ENCODE measurements around the gene C6orf136. TPM values are rescaled to one million over a fixed set of nuclear protein-coding genes. Genes with fewer than 3 reads are reported as not detected.

Gene C6orf136, protein sequence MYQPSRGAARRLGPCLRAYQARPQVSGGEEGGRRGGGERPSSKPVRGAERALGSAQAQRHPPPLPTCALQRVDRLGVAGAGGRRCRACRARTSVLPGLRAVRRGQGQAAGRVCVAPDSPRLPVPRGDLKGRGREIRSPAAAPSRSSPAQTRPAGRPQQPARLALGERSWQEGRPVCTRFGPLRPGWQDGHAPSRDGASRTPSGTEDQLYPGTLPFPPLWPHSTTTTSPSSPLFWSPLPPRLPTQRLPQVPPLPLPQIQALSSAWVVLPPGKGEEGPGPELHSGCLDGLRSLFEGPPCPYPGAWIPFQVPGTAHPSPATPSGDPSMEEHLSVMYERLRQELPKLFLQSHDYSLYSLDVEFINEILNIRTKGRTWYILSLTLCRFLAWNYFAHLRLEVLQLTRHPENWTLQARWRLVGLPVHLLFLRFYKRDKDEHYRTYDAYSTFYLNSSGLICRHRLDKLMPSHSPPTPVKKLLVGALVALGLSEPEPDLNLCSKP
- total RNA-seq = 3.8 and 9.6 TPM in 2 replicates

DNA sequence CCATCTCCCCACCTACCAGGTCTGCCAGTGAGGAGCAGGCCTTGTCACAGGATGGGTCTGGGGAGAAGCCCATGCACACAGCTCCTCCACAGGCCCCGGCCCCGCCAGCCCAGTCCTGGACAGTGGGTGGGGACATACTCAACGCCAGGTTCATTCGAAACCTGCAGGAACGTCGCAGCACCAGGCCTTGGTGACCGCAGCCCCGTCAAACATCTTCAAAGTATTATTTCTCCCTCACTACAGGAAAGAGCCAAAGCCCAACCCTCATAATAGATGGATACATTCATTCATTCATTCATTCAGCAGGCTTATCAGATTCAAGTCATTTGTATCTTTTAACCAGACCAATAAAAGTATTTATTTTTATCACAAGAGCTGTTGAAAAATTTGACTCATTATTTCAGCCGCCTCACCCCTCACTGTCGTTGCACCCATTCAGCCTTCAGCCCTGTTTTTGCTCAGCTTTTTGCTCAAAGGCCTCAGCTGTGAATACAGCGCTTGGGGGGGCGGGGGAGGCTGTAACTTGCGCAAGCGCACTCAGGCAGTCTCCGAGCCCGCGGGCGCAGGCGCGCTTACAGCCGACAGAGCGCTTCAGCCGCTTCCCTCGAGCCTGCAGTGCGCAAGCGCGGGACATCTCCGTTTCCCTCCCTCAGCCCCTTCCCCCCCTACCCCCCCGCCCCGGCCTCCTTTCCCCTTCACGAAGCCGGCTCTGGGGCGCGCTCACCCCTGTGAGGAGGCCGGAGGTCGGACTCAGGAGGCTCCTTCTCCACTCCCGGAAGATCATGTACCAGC, at the start of gene C6orf136:
TSS of gene C6orf136 (plus strand) at position 684 of the 792 bp plus-strand sequence. CDS start at position 783, 99 bp downstream.

DNA sequence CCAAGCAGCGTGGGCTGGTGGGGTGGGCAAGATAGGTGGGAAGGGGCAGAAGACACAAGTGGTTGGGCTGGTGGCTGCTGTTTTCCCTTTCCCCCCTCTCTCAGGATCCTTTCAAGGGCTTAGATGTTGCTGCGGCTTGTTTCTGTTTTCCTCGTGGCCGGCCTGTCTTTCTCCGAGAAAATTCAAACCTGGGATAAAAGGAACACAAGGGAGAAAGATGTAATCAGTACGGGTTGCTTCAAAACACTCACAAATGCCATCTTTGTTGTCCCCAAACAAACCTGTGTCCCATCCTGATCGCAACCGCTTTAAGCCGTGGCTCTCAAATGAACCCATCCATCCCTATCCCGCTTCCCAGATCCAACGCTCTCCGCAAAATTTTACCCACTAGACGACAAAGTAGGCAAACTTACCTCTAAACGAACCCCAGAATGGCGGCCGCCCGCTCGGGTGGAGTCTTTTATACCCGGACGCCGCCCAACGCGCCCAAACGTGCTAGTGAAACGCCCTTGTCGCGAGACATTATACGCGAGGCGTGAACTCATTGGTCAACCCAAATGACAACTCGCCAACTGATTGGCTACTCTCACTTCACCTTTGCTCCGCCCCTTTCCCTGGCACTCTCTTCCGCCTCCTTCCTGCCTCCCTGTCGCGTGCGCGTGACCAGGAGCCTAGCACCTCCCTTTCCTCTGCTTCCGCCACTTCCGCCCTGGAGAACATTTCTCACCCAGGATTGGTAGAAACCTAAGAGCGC, 29.9 kb upstream of the C6orf136 start, which contains the start of gene PPP1R10:
TSS of gene PPP1R10 (minus strand) at position 433 of the 754 bp plus-strand sequence. CDS start 7,299 bp downstream, outside the sequence.

DNA sequence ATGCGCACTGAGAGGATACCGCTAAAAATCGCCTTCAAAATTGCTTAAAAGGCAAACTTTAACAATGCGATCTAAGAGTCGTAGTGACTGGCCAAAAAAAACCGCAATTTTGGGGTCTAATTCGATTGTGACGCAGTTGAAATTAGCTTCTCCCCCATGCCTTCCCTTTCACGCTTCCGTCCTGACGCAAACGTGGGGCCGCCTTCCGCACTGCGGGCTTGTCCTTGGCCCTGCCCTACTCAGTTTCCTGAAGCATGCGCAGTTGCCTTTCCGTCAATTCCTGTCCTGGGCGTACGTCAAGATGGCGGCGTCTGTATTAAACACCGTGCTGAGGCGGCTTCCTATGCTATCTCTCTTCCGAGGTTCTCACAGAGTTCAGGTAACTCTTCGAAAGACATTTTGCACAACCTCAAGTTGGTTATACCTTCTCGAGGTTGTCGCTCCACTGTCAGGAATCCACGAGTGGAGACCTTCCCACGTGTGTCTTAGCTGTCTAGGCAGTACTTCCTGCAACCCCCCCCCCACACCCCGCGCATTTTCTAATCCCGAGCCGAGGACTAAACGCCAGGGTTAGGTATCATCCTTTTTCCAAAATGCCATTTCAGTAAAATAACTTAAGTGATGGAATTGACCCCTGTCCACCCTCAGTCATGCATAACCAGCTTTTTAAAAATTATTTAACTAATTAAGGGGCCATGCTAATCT, 29.2 kb upstream of the C6orf136 start, which contains the start of gene MRPS18B:
TSS of gene MRPS18B (plus strand) at position 276 of the 705 bp plus-strand sequence. CDS start at position 302, 26 bp downstream.

DNA sequence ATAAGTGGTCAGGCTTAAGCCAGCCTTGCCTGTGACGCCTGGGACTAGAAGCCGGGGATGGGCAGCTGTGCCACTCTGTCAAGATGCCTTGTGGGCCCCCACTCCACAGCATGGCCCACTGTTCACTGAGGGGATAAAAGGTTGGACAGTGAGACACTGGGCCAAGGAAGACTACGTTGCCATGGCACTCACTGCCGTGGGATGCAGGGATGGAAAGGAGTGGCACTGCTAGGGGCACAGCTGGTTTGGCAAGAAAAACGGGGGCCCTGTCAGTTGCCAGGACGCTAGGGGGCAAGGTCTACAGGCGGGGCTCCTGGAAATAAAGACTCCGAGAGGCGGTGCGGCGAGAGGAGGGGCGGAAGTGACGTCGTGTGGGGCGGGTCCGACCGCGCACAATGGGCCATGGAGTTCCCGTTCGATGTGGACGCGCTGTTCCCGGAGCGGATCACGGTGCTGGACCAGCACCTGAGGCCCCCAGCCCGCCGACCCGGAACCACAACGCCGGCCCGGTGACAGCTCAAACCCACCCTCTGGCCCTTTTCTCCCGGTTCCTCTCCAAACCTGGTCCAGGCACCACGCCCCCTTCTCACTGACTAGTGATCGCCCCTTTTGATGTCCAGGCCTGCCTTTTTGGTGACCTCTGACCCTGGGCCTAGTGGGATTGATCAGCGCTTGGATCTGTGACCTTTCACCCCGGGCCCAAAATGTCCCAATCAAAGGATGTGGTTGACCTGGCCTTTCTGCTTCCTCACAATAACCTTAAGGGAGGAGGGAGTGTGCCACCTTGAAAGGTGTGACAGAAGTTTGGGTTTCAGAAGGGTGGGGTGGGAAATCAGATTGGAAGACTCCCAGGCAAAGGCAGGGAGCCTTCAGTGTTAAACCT, 20.2 kb upstream of the C6orf136 start, which contains the start of gene ATAT1:
TSS of gene ATAT1 (plus strand) at position 391 of the 883 bp plus-strand sequence.

DNA sequence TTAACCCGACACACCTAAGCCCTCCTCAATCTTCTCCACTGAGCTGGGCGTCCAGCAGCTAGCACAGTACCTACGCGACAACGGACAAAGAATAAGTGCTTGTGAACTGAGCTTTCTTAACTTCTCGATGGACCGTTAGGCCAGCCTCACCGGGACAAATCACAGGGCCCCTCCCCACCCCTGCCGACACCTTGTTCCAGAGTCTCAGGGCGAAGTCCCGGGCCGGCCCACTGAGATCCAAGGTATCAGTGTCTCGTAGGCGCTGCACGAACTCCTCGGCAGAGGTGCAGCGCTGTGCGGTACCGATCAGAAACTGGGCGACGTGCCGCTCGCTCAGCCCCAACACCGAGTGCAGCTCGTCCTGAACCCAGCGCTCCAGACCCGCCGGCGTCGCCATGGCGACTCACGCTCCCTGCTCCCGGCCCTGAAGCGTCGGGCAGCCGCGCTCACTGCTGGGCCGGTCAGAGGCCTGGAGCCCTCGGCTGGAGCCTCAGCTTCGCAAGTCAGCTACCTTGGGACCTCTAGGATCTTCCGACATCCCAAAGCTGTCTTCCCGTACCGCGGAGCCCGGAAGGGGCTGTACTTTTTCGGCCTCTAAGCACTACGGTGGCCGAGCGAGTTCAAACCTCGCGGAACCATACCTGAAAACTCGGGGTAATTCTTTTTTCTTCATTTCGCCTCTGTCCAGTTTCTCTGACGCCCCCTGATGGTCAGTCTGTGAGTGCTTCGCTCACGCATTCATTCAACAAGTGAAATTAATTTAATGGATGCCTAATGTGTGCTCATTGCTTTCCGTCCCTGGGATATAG, 25.7 kb downstream of the C6orf136 start, which contains the start of gene DHX16:
TSS of gene DHX16 (minus strand) at position 562 of the 809 bp plus-strand sequence. CDS start at position 397, 165 bp downstream.

DNA sequence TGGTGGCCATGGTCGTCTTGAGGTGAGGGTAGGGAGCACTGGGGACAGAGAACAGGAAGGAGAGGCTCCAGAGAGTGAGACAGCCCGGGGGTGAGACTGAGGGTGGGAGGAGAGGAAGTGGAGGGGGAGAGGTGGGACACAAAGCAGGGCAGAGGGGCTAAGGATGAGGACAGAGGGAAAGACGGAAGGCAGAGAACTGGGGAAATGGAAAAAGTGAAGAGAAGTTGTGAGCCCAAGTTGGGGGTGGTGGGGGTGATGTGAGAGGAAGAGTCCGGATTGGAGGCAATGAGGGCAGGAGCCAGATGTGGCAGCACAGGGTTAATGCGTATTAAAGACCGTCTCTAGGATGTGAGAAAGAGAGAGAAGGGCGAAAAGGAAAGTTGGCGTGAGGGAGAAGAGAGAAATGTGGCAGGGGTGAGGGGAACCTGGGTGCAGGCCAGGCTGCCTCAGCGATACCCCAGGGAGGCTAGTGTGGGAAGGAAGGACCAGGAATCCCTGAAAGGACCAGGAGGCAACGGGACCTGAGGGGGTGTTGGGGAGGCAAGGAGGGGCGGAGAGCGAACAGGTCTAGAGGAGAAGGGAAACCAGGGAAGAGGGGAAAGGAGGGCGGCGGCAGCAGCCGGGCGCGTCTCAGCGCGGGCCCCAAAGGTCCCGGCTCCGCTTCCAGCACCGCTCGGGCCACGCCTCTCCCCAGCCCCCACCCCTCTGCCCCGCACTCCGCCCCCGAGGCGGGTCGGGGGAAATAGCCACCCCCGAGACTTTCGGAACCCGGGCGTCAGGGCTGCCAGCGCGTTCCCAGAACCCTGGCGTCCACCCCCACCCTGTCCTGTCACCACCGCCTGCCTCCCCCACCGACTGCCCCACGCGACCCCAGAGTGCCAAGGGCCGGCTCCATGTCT, 39.3 kb downstream of the C6orf136 start, which contains the start of gene PPP1R18:
TSS of gene PPP1R18 (minus strand) at position 637 of the 899 bp plus-strand sequence. CDS start at position 10, 627 bp downstream.

DNA sequence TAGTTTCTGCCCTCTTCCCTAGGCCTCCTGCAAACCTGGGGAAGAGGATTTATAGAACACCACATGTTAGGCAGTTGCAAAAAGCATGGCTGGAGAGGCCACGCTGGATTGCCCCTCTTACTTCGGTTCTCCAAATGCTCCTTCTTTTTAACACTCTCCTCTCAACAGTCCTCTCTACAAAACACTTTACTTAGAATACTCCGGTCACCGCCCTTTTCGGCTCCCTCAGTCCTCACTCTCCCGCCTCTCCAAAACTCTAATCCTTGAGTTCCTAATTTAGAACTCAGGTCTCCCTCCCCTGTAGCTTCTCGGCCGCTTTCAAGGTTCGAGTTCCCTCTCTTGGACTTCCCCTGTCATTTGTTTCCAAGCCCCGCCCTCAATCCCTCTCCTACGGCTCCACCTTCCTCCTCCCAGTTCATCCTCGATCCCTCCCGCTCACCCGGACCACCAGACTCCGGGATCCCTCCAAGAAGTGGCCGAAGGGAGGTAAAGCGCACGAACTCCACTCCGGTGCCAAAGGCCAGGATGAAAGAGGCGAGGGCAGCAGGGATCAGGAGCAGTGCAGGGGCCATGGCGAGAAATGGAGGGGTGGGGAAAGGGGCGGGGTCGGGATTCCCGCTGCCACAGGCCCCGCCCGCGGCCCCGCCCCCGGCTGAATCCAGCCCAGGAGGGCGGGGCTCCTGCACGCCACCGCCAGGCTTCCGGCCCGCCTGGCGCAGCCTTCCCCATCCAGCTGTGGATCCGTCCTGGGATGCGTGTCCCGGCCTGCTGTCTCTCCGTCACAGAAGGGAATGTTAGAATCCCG, 43.7 kb downstream of the C6orf136 start, which contains the start of gene NRM:
TSS of gene NRM (minus strand) at position 582 of the 805 bp plus-strand sequence. CDS start at position 572, 10 bp downstream.

Other genes starting within 250 kb of the C6orf136 start
- 395 and 418 TPM in 2 replicates for gene HLA-E, start 157.6 kb upstream of the C6orf136 start, total RNA-seq
- 37.1 and 42.9 TPM in 2 replicates for gene GNL1, start 90.6 kb upstream of the C6orf136 start, total RNA-seq
- 9.3 and 10.2 TPM in 2 replicates for gene PRR3, start 89.8 kb upstream of the C6orf136 start, total RNA-seq
- gene ABCF1, start 75.7 kb upstream of the C6orf136 start, total RNA-seq = 44.9 and 53.9 TPM in 2 replicates
- gene PPP1R10, start 29.9 kb upstream of the C6orf136 start, total RNA-seq = 54.2 and 58.6 TPM in 2 replicates
- 54.4 and 71.4 TPM in 2 replicates for gene MRPS18B, start 29.3 kb upstream of the C6orf136 start, total RNA-seq
- 6.0 and 6.5 TPM in 2 replicates for gene ATAT1, start 20.3 kb upstream of the C6orf136 start, total RNA-seq
- 35.5 and 38.6 TPM in 2 replicates for gene DHX16, start 25.9 kb downstream of the C6orf136 start, total RNA-seq
- gene PPP1R18, start 39.5 kb downstream of the C6orf136 start, total RNA-seq = 76.3 and 96.5 TPM in 2 replicates
- 5.9 and 13.1 TPM in 2 replicates for gene NRM, start 43.9 kb downstream of the C6orf136 start, total RNA-seq
- gene MDC1, start 70.1 kb downstream of the C6orf136 start, total RNA-seq = 12.0 and 18.2 TPM in 2 replicates
- 774 and 1,036 TPM in 2 replicates for gene TUBB, start 73.2 kb downstream of the C6orf136 start, total RNA-seq
- gene FLOT1, start 95.6 kb downstream of the C6orf136 start, total RNA-seq = 63.7 and 71.4 TPM in 2 replicates
- 113 and 169 TPM in 2 replicates for gene IER3, start 97.4 kb downstream of the C6orf136 start, total RNA-seq
- gene DDR1, start 237.4 kb downstream of the C6orf136 start, total RNA-seq = 4.9 and 5.7 TPM in 2 replicates

All from thoracic aorta endothelial cell (primary cell).